H1 (cell line): Measurements from ENCODE around the gene TFCP2. TPM values are rescaled to one million over a fixed set of nuclear protein-coding genes. Genes with fewer than 3 reads are reported as not detected.

Experiments used
- RXRA ChIP-seq: IDR thresholded peaks from 2 replicates; pipeline ENCODE4 v1.6.1; 2011; ENCODE audit warnings: low read depth, mild to moderate bottlenecking, low read length, moderate library complexity; ENCODE audit not compliant: insufficient read depth
- polyA plus RNA-seq, 7 experiments: library from polyadenylated mRNA; depleted of rRNA in 3 of 7; stranded (reverse) in 5 of 7; unstranded in 2 of 7; fragments of >200 nt in 5 of 7; fragments of 200-250 nt in 2 of 7; gene quantifications; 1 replicate in 5 of 7; 2 replicates in 1 of 7; 4 replicates in 1 of 7; pipeline versions ENCODE4 v1.2.1 to v1.2.3, GENCODE V29; 2011 to 2013; ENCODE audit warnings: missing spikeins in 2 of 7, mixed read lengths in 2 of 7
- total RNA-seq: library from RNA; stranded (reverse); fragmentation: NEBNext Ultra II Directional; extraction: Animal tissue kit (Norgen Biotek cat#: 25700); gene quantifications from 2 replicates; pipeline ENCODE4 v1.2.1, GENCODE V29; 2021

TFCP2 gene
- total and polyA plus RNA-seq, 2 of the 8 experiments (the other 6 are each of a cell fraction or from before 2014, with no cell fraction given): 19.8 to 49.2 TPM

- TF ChIP-seq RXRA: no peak
Measured at GRCh38 chr12:51197736-51198567, 25.0 kb upstream of the TFCP2 start (continued).
